Aorta (tissue), 5 donors: Measurements from ENCODE around the gene SLC25A3. TPM values are rescaled to one million over a fixed set of nuclear protein-coding genes. Genes with fewer than 3 reads are reported as not detected.

Experiments
- ATAC-seq: fragments of 200-7000 bp; cut with Tn5 transposase; one replicate; pipeline ENCODE4 v1.9.1; 2022; ENCODE audit warnings: moderate library complexity; ENCODE audit not compliant: low FRiP score
- DNase-seq, 2 donors: peaks; one replicate each; pipeline ENCODE4 v3.0.0-alpha.2; 2020
- H3K27ac ChIP-seq, 2 donors: one replicate each; pipeline ENCODE4 v1.5.1; 2013; ENCODE audit warnings: low read length in 2 of 2, mild to moderate bottlenecking in 2 of 2, moderate library complexity in 2 of 2, control low read depth in 1 of 2, inconsistent platforms in 1 of 2, low read depth in 1 of 2
- H3K27me3 ChIP-seq, 2 donors: one replicate each; pipeline ENCODE4 v1.6.1; 2013; ENCODE audit warnings: control low read depth in 1 of 2, low read length in 1 of 2, mild to moderate bottlenecking in 1 of 2, moderate library complexity in 1 of 2; ENCODE audit not compliant: insufficient read depth in 2 of 2, control insufficient read depth in 1 of 2
- H3K36me3 ChIP-seq, 2 donors: one replicate each; pipeline ENCODE4 v1.6.1; 2013; ENCODE audit warnings: control low read depth in 1 of 2, low read length in 1 of 2, mild to moderate bottlenecking in 1 of 2; ENCODE audit not compliant: insufficient read depth in 2 of 2, control insufficient read depth in 1 of 2
- H3K4me1 ChIP-seq, 2 donors: one replicate each; pipeline ENCODE4 v1.6.1; 2013; ENCODE audit warnings: low read length in 2 of 2, control low read depth in 1 of 2, mild to moderate bottlenecking in 1 of 2, moderate library complexity in 1 of 2; ENCODE audit not compliant: insufficient read depth in 2 of 2, control insufficient read depth in 1 of 2
- H3K4me3 ChIP-seq, 2 donors: one replicate each; pipeline ENCODE4 v1.5.1; 2013; ENCODE audit warnings: low read length in 2 of 2, control low read depth in 1 of 2, mild to moderate bottlenecking in 1 of 2
- H3K9me3 ChIP-seq: one replicate; pipeline ENCODE4 v1.6.1; 2013; ENCODE audit warnings: mild to moderate bottlenecking, low read length; ENCODE audit not compliant: control insufficient read depth
- WGBS, 2 donors: extraction: QIAGEN DNeasy Blood & Tissue Kit; methylation state at CpG; one replicate each; pipeline ENCODE4 v1.1.7; 2013; 5-methylcytosine and 5-hydroxymethylcytosine counted together
- intact Hi-C, 2 donors: fragments of 100-400 bp; cut with DNase I; formaldehyde crosslinking; loops; one replicate each; pipeline versions ENCODE4 v1.14.2 to v1.15.0; 2022
- polyA plus RNA-seq, 2 donors: library from polyadenylated mRNA; stranded (reverse); fragments of 200-250 nt; gene quantifications; one replicate each; pipeline ENCODE4 v1.2.3, GENCODE V29; 2013
- total RNA-seq, 2 donors: library from RNA; stranded (reverse); fragmentation: NEBNext Ultra II Directional; extraction: Animal tissue kit (Norgen Biotek cat#: 25700); gene quantifications; one replicate each; pipeline ENCODE4 v1.2.1, GENCODE V29; 2021
- donor health status: healthy with polysubstance abuse.
- donor health status: Bipolar disorder and iron deficiency.
- donor health status: DM: no; HTN: no; CAD: no.
- donor health status: DM: no; HTN: no; CAD: no.
- donor health status: DM: yes; HTN: yes; CAD: no.

Gene SLC25A3
- total and polyA plus RNA-seq, 4 donors = 310 to 523 (median 412) TPM

DNA sequence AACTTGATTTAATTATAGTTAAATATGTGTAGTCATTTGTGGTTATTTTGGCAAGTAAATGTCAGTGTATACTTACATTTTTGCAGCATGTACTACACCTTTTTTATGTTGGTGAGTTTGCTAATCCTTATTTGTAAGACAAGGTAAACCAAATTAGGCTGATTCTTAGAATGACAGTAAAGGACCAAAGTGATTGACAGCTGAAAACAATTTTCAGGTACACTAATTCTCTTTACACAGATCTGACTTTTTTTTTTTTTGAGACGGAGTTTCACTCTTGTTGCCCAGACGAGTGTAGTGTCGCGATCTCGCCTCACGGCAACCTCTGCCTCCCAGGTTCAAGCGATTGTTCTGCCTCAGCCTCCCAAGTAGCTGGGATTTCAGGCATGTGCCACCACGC, 8.4 kb downstream of the SLC25A3 start:
- H3K27me3 ChIP-seq = no peaks in the 10 kb centered on the region
- 91 to 92% methylated on average over 8 of the region's 8 CpGs for WGBS, 2 donors
- no peaks in the 10 kb centered on the region for H3K4me1 ChIP-seq
- DNase-seq = no peak
- intact Hi-C loops = no loop called here
- no peak overlapping the region for H3K27ac ChIP-seq
- no peaks in the 10 kb centered on the region for H3K9me3 ChIP-seq
- ATAC-seq = no peak
- peaks cover 9 to 12% of the 10 kb centered on the region in 2 donors for H3K36me3 ChIP-seq
- no peak overlapping the region for H3K4me3 ChIP-seq

GRCh38 chr12:98606359-98606988, 13.0 kb downstream of the SLC25A3 start:
- no peaks in the 10 kb centered on the region for H3K9me3 ChIP-seq
- ATAC-seq = no peak
- 70 to 74% methylated on average over 2 of the region's 2 CpGs for WGBS, 2 donors
- peaks cover 3 to 8% of the 10 kb centered on the region in 2 donors for H3K36me3 ChIP-seq
- no peak overlapping the region for H3K4me3 ChIP-seq
- no peaks in the 10 kb centered on the region for H3K4me1 ChIP-seq
- no peaks in the 10 kb centered on the region for H3K27me3 ChIP-seq
- no peak overlapping the region for H3K27ac ChIP-seq
- no peak for DNase-seq
- intact Hi-C loops = no loop called here

DNA sequence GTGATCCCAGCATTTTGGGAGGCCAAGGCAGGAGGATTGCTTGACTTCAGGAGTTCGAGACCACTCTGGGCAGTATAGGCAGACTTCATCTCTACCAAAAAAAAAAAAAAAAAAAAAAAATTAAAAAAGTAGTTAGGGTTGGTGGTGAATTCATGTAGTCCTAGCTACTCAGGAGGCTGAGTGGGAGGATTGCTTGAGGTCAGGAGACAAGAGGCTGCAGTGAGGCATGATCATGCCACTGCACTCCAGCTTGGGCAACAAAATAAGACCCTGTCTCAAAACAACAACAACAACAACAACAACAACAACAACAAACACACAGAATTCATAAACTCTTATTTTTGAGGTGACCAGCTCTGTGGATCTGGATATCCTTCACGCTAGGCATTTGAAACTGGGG, 17.1 kb downstream of the SLC25A3 start:
- no peak overlapping the region for H3K27ac ChIP-seq
- DNase-seq (no peak), ATAC-seq (no peak)
- no peaks in the 10 kb centered on the region for H3K27me3 ChIP-seq
- H3K4me3 ChIP-seq = no peak overlapping the region
- WGBS, 2 donors = 95 to 98% methylated on average over 2 of the region's 2 CpGs
- no peaks in the 10 kb centered on the region for H3K9me3 ChIP-seq
- H3K36me3 ChIP-seq = no peaks in the 10 kb centered on the region
- intact Hi-C loops = no loop called here
- H3K4me1 ChIP-seq = no peaks in the 10 kb centered on the region

DNA sequence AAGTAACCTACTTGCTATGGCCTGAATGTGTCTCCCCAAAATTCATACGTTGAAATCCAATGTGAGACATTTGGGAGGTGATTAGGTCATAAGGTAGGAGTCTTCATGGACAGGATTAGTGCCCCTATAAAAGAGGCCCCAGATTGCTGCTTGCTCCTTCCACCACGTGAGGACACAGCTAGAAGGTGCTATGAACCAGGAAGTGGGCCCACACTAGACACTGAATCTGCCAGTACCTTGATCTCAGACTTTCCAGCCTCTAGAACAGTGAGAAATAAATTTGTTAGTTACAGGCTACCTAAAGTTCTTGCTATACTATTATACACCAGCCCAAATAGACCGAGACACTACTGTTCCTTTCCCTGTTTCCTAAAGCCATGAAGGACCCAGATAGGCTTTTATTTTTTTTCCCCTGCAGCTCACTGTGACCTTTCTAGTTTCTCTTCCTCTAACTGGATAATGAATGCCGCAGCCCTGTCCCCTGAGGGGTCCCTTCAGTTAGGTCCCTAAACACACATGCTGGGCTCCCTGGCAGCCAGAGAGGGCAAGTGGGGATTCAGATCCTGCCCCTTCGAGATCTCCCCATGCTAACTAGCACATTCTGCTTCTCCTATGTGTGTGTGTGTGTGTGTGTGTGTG, 19.3 kb downstream of the SLC25A3 start:
- H3K4me1 ChIP-seq = no peaks in the 10 kb centered on the region
- H3K4me3 ChIP-seq = no peak overlapping the region
- ATAC-seq (no peak), DNase-seq (no peak)
- no peaks in the 10 kb centered on the region for H3K27me3 ChIP-seq
- no peak overlapping the region for H3K27ac ChIP-seq
- WGBS, 2 donors = 74 to 75% methylated on average over 5 of the region's 5 CpGs
- no peaks in the 10 kb centered on the region for H3K36me3 ChIP-seq
- intact Hi-C loops = no loop called here
- H3K9me3 ChIP-seq = no peaks in the 10 kb centered on the region

GRCh38 chr12:98618952-98619351, 25.5 kb downstream of the SLC25A3 start:
- 88% methylated on average over 4 of the region's 4 CpGs for WGBS, 2 donors
- peak; percentile 57 for ATAC-seq
- no peak for DNase-seq
- intact Hi-C loops = no loop called here
- H3K4me3 ChIP-seq = no peak overlapping the region
- H3K27me3 ChIP-seq = no peaks in the 10 kb centered on the region
- no peak overlapping the region for H3K27ac ChIP-seq
- no peaks in the 10 kb centered on the region for H3K36me3 ChIP-seq
- H3K4me1 ChIP-seq = no peaks in the 10 kb centered on the region
- no peaks in the 10 kb centered on the region for H3K9me3 ChIP-seq

- no peak for ATAC-seq
- Histone ChIP-seq H3K9me3 (no peaks in the 10 kb centered on the region), H3K36me3 (no peaks in the 10 kb centered on the region), H3K4me1 (no peaks in the 10 kb centered on the region), H3K27me3 (no peaks in the 10 kb centered on the region), H3K4me3 (no peak overlapping the region), H3K27ac (no peak overlapping the region)
- WGBS, 2 donors = 69 to 74% methylated on average over 4 of the region's 4 CpGs
- intact Hi-C loops = no loop called here
- no peak for DNase-seq
Observed at GRCh38 chr12:98635657-98636323, 42.3 kb downstream of the SLC25A3 start.

DNA sequence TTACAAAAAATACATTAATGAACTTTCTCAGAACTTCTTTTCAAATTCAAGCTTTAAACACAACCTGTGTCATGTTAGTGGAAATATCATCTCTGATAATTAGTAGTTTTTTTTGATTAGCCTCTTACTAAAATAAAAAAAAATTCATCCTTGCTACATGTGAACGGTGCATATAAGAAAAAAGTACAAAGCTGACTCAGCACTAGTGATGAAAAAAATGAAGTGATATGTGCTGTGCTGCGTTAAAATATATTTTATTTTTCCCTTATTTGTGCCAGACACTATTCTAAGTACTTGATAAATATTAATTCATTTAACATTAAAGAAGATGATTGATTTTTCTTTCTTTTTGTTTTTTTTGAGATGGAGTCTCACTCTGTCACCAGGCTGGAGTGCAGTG, 43.6 kb downstream of the SLC25A3 start:
- H3K27ac ChIP-seq = no peak overlapping the region
- no peaks in the 10 kb centered on the region for H3K36me3 ChIP-seq
- ATAC-seq (no peak), DNase-seq (no peak)
- H3K4me3 ChIP-seq = no peak overlapping the region
- 53 to 73% methylated on average over 2 of the region's 2 CpGs for WGBS, 2 donors
- H3K4me1 ChIP-seq = no peaks in the 10 kb centered on the region
- intact Hi-C loops = no loop called here
- H3K9me3 ChIP-seq = no peaks in the 10 kb centered on the region
- H3K27me3 ChIP-seq = no peaks in the 10 kb centered on the region

- Histone ChIP-seq H3K36me3 (no peaks in the 10 kb centered on the region), H3K27me3 (no peaks in the 10 kb centered on the region), H3K9me3 (no peaks in the 10 kb centered on the region), H3K4me3 (no peak overlapping the region), H3K4me1 (no peaks in the 10 kb centered on the region), H3K27ac (no peak overlapping the region)
- no peak for ATAC-seq
- WGBS, 2 donors = 95 to 96% methylated on average over 2 of the region's 2 CpGs
- intact Hi-C loops = no loop called here
- no peak for DNase-seq
Observed at GRCh38 chr12:98638009-98638408, 44.5 kb downstream of the SLC25A3 start.

DNA sequence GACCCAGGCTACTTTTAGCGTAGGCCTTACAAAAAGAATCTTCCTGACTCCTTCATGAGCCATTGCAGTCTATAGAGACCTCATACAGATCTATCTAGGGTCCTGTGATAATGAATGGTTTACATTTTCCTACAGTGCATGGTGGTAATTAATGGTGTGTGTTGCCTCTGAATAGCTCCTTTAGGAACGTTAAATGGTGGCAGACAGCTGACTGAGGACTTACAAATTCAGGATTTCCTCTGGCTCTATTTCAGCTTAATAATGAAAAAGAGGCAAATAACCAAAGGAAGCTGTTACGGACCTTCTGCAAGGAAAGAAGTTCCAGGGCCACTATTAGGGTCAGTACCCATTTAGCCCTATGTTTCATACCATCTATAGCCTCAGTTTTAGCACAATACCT, 46.0 kb downstream of the SLC25A3 start:
- WGBS, 2 donors = 85 to 86% methylated on average over 3 of the region's 3 CpGs
- ATAC-seq (no peak), DNase-seq (no peak)
- no peaks in the 10 kb centered on the region for H3K9me3 ChIP-seq
- no peaks in the 10 kb centered on the region for H3K36me3 ChIP-seq
- no peaks in the 10 kb centered on the region for H3K27me3 ChIP-seq
- intact Hi-C loops = no loop called here
- H3K4me1 ChIP-seq = no peaks in the 10 kb centered on the region
- H3K27ac ChIP-seq = no peak overlapping the region
- no peak overlapping the region for H3K4me3 ChIP-seq
